PC-9 (cell line): ENCODE results near the gene BLOC1S4. TPM values are rescaled to one million over a fixed set of nuclear protein-coding genes. Genes with fewer than 3 reads are reported as not detected.

Experiments used
- BruUV-seq: library from RNA; stranded (reverse); fragments of 400-500 nt; replicated peaks from 2 replicates; lab custom pipeline; 2021; lab: Mats Ljungman, UMichigan
- CTCF ChIA-PET: fragments of 300-600 bp; sonication (Branson Sonifier 250); formaldehyde crosslinking; loops from one replicate; lab custom pipeline; 2022; ENCODE audit warnings: antibody characterized with exemption; lab: Charles Lee
- POLR2A ChIA-PET: fragments of 300-600 bp; sonication (Branson Sonifier 250); formaldehyde crosslinking; loops from one replicate; lab custom pipeline; 2022; ENCODE audit warnings: antibody characterized with exemption; ENCODE audit not compliant: unreplicated experiment; lab: Charles Lee
- DNase-seq, 2 experiments: peaks; one replicate each; pipeline versions ENCODE4 v3.0.0 to v3.0.0-alpha.2; 2015 to 2022; ENCODE audit warnings: mixed read lengths in 1 of 2
- H2AFZ ChIP-seq: fragments of 200-600 bp; sonication (generic); 2 replicates; pipeline ENCODE4 v1.8.1; 2017; ENCODE audit warnings: antibody characterized with exemption
- H3F3A ChIP-seq: fragments of 200-600 bp; sonication (generic); 2 replicates; pipeline ENCODE4 v1.8.1; 2017; ENCODE audit warnings: antibody characterized with exemption, mild to moderate bottlenecking, low read depth; ENCODE audit not compliant: insufficient read depth
- H3K27ac ChIP-seq: fragments of 200-600 bp; sonication (generic); 2 replicates; pipeline ENCODE4 v1.6.1; 2016; ENCODE audit warnings: mixed run types
- H3K27me3 ChIP-seq: fragments of 200-600 bp; sonication (generic); 2 replicates; pipeline ENCODE4 v1.6.1; 2016; ENCODE audit warnings: low read depth, mixed run types; ENCODE audit not compliant: insufficient read depth
- H3K36me3 ChIP-seq: fragments of 200-600 bp; sonication (generic); 2 replicates; pipeline ENCODE4 v1.6.1; 2016; ENCODE audit warnings: low read depth, mixed run types
- H3K4me1 ChIP-seq: fragments of 200-600 bp; sonication (generic); replicated peaks from 2 replicates; pipeline ENCODE4 v1.6.1; 2016; ENCODE audit warnings: mixed run types; ENCODE audit not compliant: insufficient read depth
- H3K4me2 ChIP-seq: fragments of 200-600 bp; sonication (generic); 2 replicates; pipeline ENCODE4 v1.6.1; 2017; ENCODE audit warnings: mixed run types
- H3K4me3 ChIP-seq: fragments of 200-600 bp; sonication (generic); 2 replicates; pipeline ENCODE4 v1.6.1; 2016; ENCODE audit warnings: mixed run types
- H3K79me2 ChIP-seq: fragments of 200-600 bp; sonication (generic); 2 replicates; pipeline ENCODE4 v1.6.1; 2017; ENCODE audit warnings: low read depth, mixed run types
- H3K9me2 ChIP-seq: fragments of 200-600 bp; sonication (generic); 2 replicates; pipeline ENCODE4 v1.8.1; 2017; ENCODE audit warnings: mild to moderate bottlenecking; ENCODE audit not compliant: insufficient read depth
- H3K9me3 ChIP-seq: fragments of 200-600 bp; sonication (generic); 2 replicates; pipeline ENCODE4 v1.8.1; 2016; ENCODE audit warnings: low read depth; ENCODE audit not compliant: insufficient read depth
- H4K20me1 ChIP-seq: fragments of 200-600 bp; sonication (generic); 2 replicates; pipeline ENCODE4 v1.8.1; 2017; ENCODE audit not compliant: insufficient read depth
- CTCF ChIP-seq: fragments of 200-600 bp; sonication (generic); conservative IDR thresholded peaks from 2 replicates; pipeline ENCODE4 v1.6.1; 2017; ENCODE audit warnings: mixed run types, antibody characterized with exemption, mild to moderate bottlenecking, moderate library complexity
- EZH2 ChIP-seq: fragments of 200-600 bp; sonication (generic); IDR thresholded peaks from 2 replicates; pipeline ENCODE4 v1.8.0; 2017; ENCODE audit warnings: antibody characterized with exemption, low read depth
- intact Hi-C: fragments of 100-400 bp; cut with micrococcal nuclease; formaldehyde crosslinking; loops from one replicate; pipeline ENCODE4 v1.10.0; 2022; ENCODE audit not compliant: unreplicated experiment
- total RNA-seq: library from RNA; stranded (reverse); gene quantifications from 2 replicates; pipeline ENCODE4 v1.2.3, GENCODE V29; 2021

The BLOC1S4 gene
- total RNA-seq, 1 experiment from 2014 or later, result 11.7 TPM

GRCh38 chr4:6688879-6689505, 27.0 kb upstream of the BLOC1S4 start:
- H3K27me3 ChIP-seq, result no peaks in the 10 kb centered on the region
- H3F3A ChIP-seq, result peaks cover 46% of the 10 kb centered on the region
- peak overlapping the region; percentile 86 for H3K4me2 ChIP-seq
- peak overlapping the region; percentile 100 for H3K27ac ChIP-seq
- H4K20me1 ChIP-seq, result no peaks in the 10 kb centered on the region
- CTCF ChIA-PET, result interaction anchor here (0.6 to 1.4 kb wide), 5 partner anchors 11 to 962 kb away, joined by 5 to 7 read pairs (median 5); no protein-coding TSS in a partner anchor
- DNase-seq, result peak; percentile 94 to 98
- no peaks in the 10 kb centered on the region for H3K36me3 ChIP-seq
- peaks cover 16% of the 10 kb centered on the region for H3K79me2 ChIP-seq
- POLR2A ChIA-PET, result interaction anchor here (0.6 to 1.5 kb wide), 7 partner anchors 14 to 379 kb away, joined by 3 to 17 read pairs (median 7); partner anchors contain the start of genes GRPEL1 and MRFAP1
- no TSS peak for BruUV-seq
- H3K9me3 ChIP-seq, result no peaks in the 10 kb centered on the region
- intact Hi-C loops, result loop anchor here (1.0 to 5.0 kb wide), 4 partner anchors 14 to 417 kb away; partner anchors contain the start of gene KIAA0232
- TF ChIP-seq CTCF (no peak), EZH2 (no peak)
- H2AFZ ChIP-seq, result no peak overlapping the region
- H3K4me1 ChIP-seq, result peaks cover 56% of the 10 kb centered on the region
- no peaks in the 10 kb centered on the region for H3K9me2 ChIP-seq
- peak overlapping the region; percentile 46; the same call in 1 of the 2 replicates for H3K4me3 ChIP-seq

GRCh38 chr4:6689506-6689960, 26.4 kb upstream of the BLOC1S4 start:
- intact Hi-C loops, result loop anchor here (1.0 to 5.0 kb wide), 4 partner anchors 15 to 417 kb away; partner anchors contain the start of gene KIAA0232
- ChIA-PET CTCF (interaction anchor here (0.6 to 1.4 kb wide), 5 partner anchors 10 to 961 kb away, joined by 5 to 7 read pairs (median 5); no protein-coding TSS in a partner anchor), POLR2A (interaction anchor here (0.6 to 1.5 kb wide), 4 partner anchors 15 to 379 kb away, joined by 3 to 17 read pairs (median 7); partner anchors contain the start of genes GRPEL1 and MRFAP1)
- Histone ChIP-seq H3K36me3 (no peaks in the 10 kb centered on the region), H3F3A (peaks cover 46% of the 10 kb centered on the region), H2AFZ (no peak overlapping the region), H3K4me3 (peak overlapping the region; percentile 46; the same call in 1 of the 2 replicates), H3K9me2 (no peaks in the 10 kb centered on the region), H3K79me2 (peaks cover 21% of the 10 kb centered on the region), H3K27ac (peak overlapping the region; percentile 100), H4K20me1 (peaks cover 3% of the 10 kb centered on the region; the same call in 1 of the 2 replicates), H3K9me3 (no peaks in the 10 kb centered on the region), H3K27me3 (no peaks in the 10 kb centered on the region), H3K4me1 (peaks cover 56% of the 10 kb centered on the region), H3K4me2 (peak overlapping the region; percentile 86)
- TF ChIP-seq CTCF, result no peak
- TF ChIP-seq EZH2, result no peak
- peak; percentile 70 to 77 for DNase-seq
- no TSS peak for BruUV-seq

GRCh38 chr4:6692379-6692778, 23.6 kb upstream of the BLOC1S4 start:
- H3K36me3 ChIP-seq, result peaks cover 21% of the 10 kb centered on the region

More at GRCh38 chr4:6692379-6692778, 23.6 kb upstream of the BLOC1S4 start:
- no TSS peak for BruUV-seq
- H3F3A ChIP-seq, result peaks cover 73% of the 10 kb centered on the region
- H3K79me2 ChIP-seq, result peaks cover 48% of the 10 kb centered on the region
- no peak for DNase-seq
- H3K4me3 ChIP-seq, result peak overlapping the region; percentile 86
- H3K4me2 ChIP-seq, result peak overlapping the region; percentile 99
- peaks cover 69% of the 10 kb centered on the region for H3K4me1 ChIP-seq
- no peak for TF ChIP-seq CTCF
- TF ChIP-seq EZH2, result no peak
- peaks cover 29% of the 10 kb centered on the region for H4K20me1 ChIP-seq
- H3K27me3 ChIP-seq, result no peaks in the 10 kb centered on the region
- H3K9me2 ChIP-seq, result no peaks in the 10 kb centered on the region
- ChIA-PET CTCF (no interaction called here), POLR2A (interaction anchor here (0.6 to 1.1 kb wide), 4 partner anchors 19 to 141 kb away, joined by 3 to 28 read pairs (median 3); a partner anchor contains a TSS)
- H3K9me3 ChIP-seq, result no peaks in the 10 kb centered on the region
- peak overlapping the region; percentile 100 for H3K27ac ChIP-seq
- H2AFZ ChIP-seq, result no peak overlapping the region
- intact Hi-C loops, result no loop called here
